ENCODE data around the gene KIF3A.

Gene KIF3A

GRCh38 chr5:132662925-132663770 lies 74.2 kb downstream of the KIF3A start:
- DNase-seq (ENCODE audit: low spot score) = no peak

GRCh38 chr5:132662004-132662401 lies 75.3 kb downstream of the KIF3A start:
- DNase-seq (ENCODE audit: low spot score) = no peak

GRCh38 chr5:132661231-132662003 lies 75.9 kb downstream of the KIF3A start:
- DNase-seq (ENCODE audit: low spot score) = no peak

- DNase-seq (ENCODE audit: low spot score) = no peak
These were observed 77.5 kb downstream of the KIF3A start for GRCh38 chr5:132659598-132660493.

GRCh38 chr5:132658381-132659302 lies 78.7 kb downstream of the KIF3A start:
- DNase-seq (ENCODE audit: low spot score) = no peak

GRCh38 chr5:132657676-132658380 lies 79.5 kb downstream of the KIF3A start, which contains the start of gene IL13:
IL13 (plus strand) TSS chr5:132658173; CDS start chr5:132658187, 14 bp downstream.
- DNase-seq (ENCODE audit: low spot score) = no peak

GRCh38 chr5:132656774-132657355 lies 80.5 kb downstream of the KIF3A start:
- no peak for DNase-seq (ENCODE audit: low spot score)

- DNase-seq (ENCODE audit: low spot score) = no peak
These were observed 81.2 kb downstream of the KIF3A start for GRCh38 chr5:132655821-132656773.

- DNase-seq (ENCODE audit: low spot score) = no peak
These were observed 83.6 kb downstream of the KIF3A start for GRCh38 chr5:132653716-132654115.

GRCh38 chr5:132651838-132652469 lies 85.4 kb downstream of the KIF3A start:
- no peak for DNase-seq (ENCODE audit: low spot score)

- no peak for DNase-seq (ENCODE audit: low spot score)
These were observed 89.0 kb downstream of the KIF3A start for GRCh38 chr5:132648355-132648754.

- no peak for DNase-seq (ENCODE audit: low spot score)
These were observed 89.9 kb downstream of the KIF3A start for GRCh38 chr5:132647473-132647872.

- no peak for DNase-seq (ENCODE audit: low spot score)
These were observed 90.6 kb downstream of the KIF3A start for GRCh38 chr5:132646583-132647266.

- DNase-seq (ENCODE audit: low spot score) = no peak
These were observed 93.2 kb downstream of the KIF3A start for GRCh38 chr5:132644177-132644576.
